ENCODE results near the gene CHMP1B. TPM values are rescaled to one million over a fixed set of nuclear protein-coding genes. Genes with fewer than 3 reads are reported as not detected.

The CHMP1B gene
- 106 and 109 TPM in 2 replicates for polyA plus RNA-seq
- 123 and 130 TPM in 2 replicates for polyA minus RNA-seq

GRCh38 chr18:11851146-11851805 lies at the start of gene CHMP1B:
Gene CHMP1B, plus strand, starts transcription at chr18:11851413. Its CDS starts 99 bp downstream, at chr18:11851512.
- Histone ChIP-seq H3K9me2 (ENCODE audit: insufficient read depth, low read length) (no peaks in the 10 kb centered on the region), H3K27me3 (ENCODE audit: insufficient read depth, low read depth, low read length) (no peaks in the 10 kb centered on the region), H3K36me3 (ENCODE audit: insufficient read depth, low read length) (no peaks in the 10 kb centered on the region), H3K4me2 (ENCODE audit: low read length) (peak within 1 kb of the TSS; percentile 94), H3K9me3 (ENCODE audit: low read length) (no peaks in the 10 kb centered on the region), H4K20me1 (ENCODE audit: insufficient read depth) (no peaks in the 10 kb centered on the region), H3K27ac (ENCODE audit: low read length) (peak within 1 kb of the TSS; percentile 98), H3K9ac (ENCODE audit: low read length) (peak within 1 kb of the TSS; percentile 99), H3K4me3 (ENCODE audit: low read length) (peak within 1 kb of the TSS; percentile 88), H2AFZ (ENCODE audit: low read depth, low read length) (peak within 1 kb of the TSS; percentile 54), H3F3A (ENCODE audit: insufficient read depth, low read length, poor library complexity, severe bottlenecking) (no peaks in the 10 kb centered on the region), H3K79me2 (replicated peaks; ENCODE audit: insufficient read depth, low read length) (peaks cover 24% of the 10 kb centered on the region)
- TF ChIP-seq SMC3 (conservative IDR thresholded peaks at IDR 0.05; ENCODE audit: poor library complexity) (peak; percentile 41), MXI1 (conservative IDR thresholded peaks at IDR 0.05; ENCODE audit: poor library complexity, severe bottlenecking) (peak; percentile 78), REST (IDR thresholded peaks at IDR 0.05; ENCODE audit: borderline replicate concordance) (peak; percentile 70), EP300 (conservative IDR thresholded peaks at IDR 0.05; ENCODE audit: poor library complexity, severe bottlenecking) (peak; percentile 70), EZH2 (IDR thresholded peaks at IDR 0.05; ENCODE audit: borderline replicate concordance, insufficient read depth, low read length, poor library complexity, severe bottlenecking) (no peak), CTCF (IDR thresholded peaks at IDR 0.05; ENCODE audit: poor library complexity, severe bottlenecking) (no peak), TAF1 (IDR thresholded peaks at IDR 0.05; ENCODE audit: low read depth) (peak; percentile 82), POLR2AphosphoS5 (IDR thresholded peaks at IDR 0.05) (peak; percentile 99), RAD21 (conservative IDR thresholded peaks at IDR 0.05) (peak; percentile 43)

- Histone ChIP-seq H3K4me3 (ENCODE audit: low read length) (no peak overlapping the region), H3K9ac (ENCODE audit: low read length) (no peak overlapping the region), H3K79me2 (replicated peaks; ENCODE audit: insufficient read depth, low read length) (no peaks in the 10 kb centered on the region), H4K20me1 (ENCODE audit: insufficient read depth) (no peaks in the 10 kb centered on the region), H3K27ac (ENCODE audit: low read length) (no peak overlapping the region), H3K4me2 (ENCODE audit: low read length) (no peak overlapping the region), H3K36me3 (ENCODE audit: insufficient read depth, low read length) (no peaks in the 10 kb centered on the region), H3K9me2 (ENCODE audit: insufficient read depth, low read length) (no peaks in the 10 kb centered on the region), H3K27me3 (ENCODE audit: insufficient read depth, low read depth, low read length) (no peaks in the 10 kb centered on the region), H2AFZ (ENCODE audit: low read depth, low read length) (no peak overlapping the region), H3K9me3 (ENCODE audit: low read length) (no peaks in the 10 kb centered on the region), H3F3A (ENCODE audit: insufficient read depth, low read length, poor library complexity, severe bottlenecking) (no peaks in the 10 kb centered on the region)
- TF ChIP-seq EZH2 (IDR thresholded peaks at IDR 0.05; ENCODE audit: borderline replicate concordance, insufficient read depth, low read length, poor library complexity, severe bottlenecking) (no peak), MXI1 (conservative IDR thresholded peaks at IDR 0.05; ENCODE audit: poor library complexity, severe bottlenecking) (no peak), POLR2AphosphoS5 (IDR thresholded peaks at IDR 0.05) (no peak), RAD21 (conservative IDR thresholded peaks at IDR 0.05) (no peak), TAF1 (IDR thresholded peaks at IDR 0.05; ENCODE audit: low read depth) (no peak), EP300 (conservative IDR thresholded peaks at IDR 0.05; ENCODE audit: poor library complexity, severe bottlenecking) (no peak), CTCF (IDR thresholded peaks at IDR 0.05; ENCODE audit: poor library complexity, severe bottlenecking) (no peak), SMC3 (conservative IDR thresholded peaks at IDR 0.05; ENCODE audit: poor library complexity) (no peak), REST (IDR thresholded peaks at IDR 0.05; ENCODE audit: borderline replicate concordance) (no peak)
Observed at GRCh38 chr18:11801573-11801972, 49.6 kb upstream of the CHMP1B start.
